KMS-11 (cell line): ENCODE measurements around the gene CYGB.

ENCODE experiments used
- H2AFZ ChIP-seq: fragments of 200-600 bp; sonication (generic); 2 replicates; pipeline ENCODE4 v1.6.1; 2016; ENCODE audit warnings: antibody characterized with exemption, mixed run types, low read depth
- H3K27ac ChIP-seq: fragments of 200-600 bp; sonication (generic); 2 replicates; pipeline ENCODE4 v1.6.1; 2016; ENCODE audit warnings: mild to moderate bottlenecking, mixed run types
- H3K27me3 ChIP-seq: fragments of 200-600 bp; sonication (generic); 2 replicates; pipeline ENCODE4 v1.6.1; 2017; ENCODE audit warnings: mild to moderate bottlenecking, low read depth, mixed run types, moderate library complexity; ENCODE audit not compliant: insufficient read depth
- H3K36me3 ChIP-seq: fragments of 200-600 bp; sonication (generic); 2 replicates; pipeline ENCODE4 v1.6.1; 2017; ENCODE audit warnings: mild to moderate bottlenecking, mixed run types; ENCODE audit not compliant: insufficient read depth
- H3K4me1 ChIP-seq: fragments of 200-600 bp; sonication (generic); 2 replicates; pipeline ENCODE4 v1.6.1; 2016; ENCODE audit warnings: mild to moderate bottlenecking, low read depth, mixed run types; ENCODE audit not compliant: poor library complexity, severe bottlenecking
- H3K4me2 ChIP-seq: fragments of 200-600 bp; sonication (generic); 2 replicates; pipeline ENCODE4 v1.7.0; 2016; ENCODE audit warnings: mild to moderate bottlenecking, mixed run types
- H3K4me3 ChIP-seq: fragments of 200-600 bp; sonication (generic); IDR thresholded peaks from 2 replicates; pipeline ENCODE4 v1.6.1; 2017; ENCODE audit warnings: low read depth, low read length, mixed read lengths; ENCODE audit not compliant: insufficient read depth
- H3K79me2 ChIP-seq: fragments of 200-600 bp; sonication (generic); 2 replicates; pipeline ENCODE4 v1.6.1; 2016; ENCODE audit warnings: low read depth, mixed run types; ENCODE audit not compliant: insufficient read depth
- H3K9ac ChIP-seq: fragments of 200-600 bp; sonication (generic); 2 replicates; pipeline ENCODE4 v1.6.1; 2016; ENCODE audit warnings: mild to moderate bottlenecking, mixed run types
- H4K20me1 ChIP-seq: fragments of 200-600 bp; sonication (generic); 2 replicates; pipeline ENCODE4 v1.6.1; 2016; ENCODE audit warnings: mild to moderate bottlenecking, mixed run types; ENCODE audit not compliant: insufficient read depth
- TF ChIP-seq, protein P1 (sequence below): fragments of 200-600 bp; sonication (generic); conservative IDR thresholded peaks from 2 replicates; pipeline ENCODE4 v1.6.1; 2017; ENCODE audit warnings: low read depth, mild to moderate bottlenecking, antibody characterized with exemption, low read length, moderate library complexity, mixed read lengths

The CYGB gene

DNA sequence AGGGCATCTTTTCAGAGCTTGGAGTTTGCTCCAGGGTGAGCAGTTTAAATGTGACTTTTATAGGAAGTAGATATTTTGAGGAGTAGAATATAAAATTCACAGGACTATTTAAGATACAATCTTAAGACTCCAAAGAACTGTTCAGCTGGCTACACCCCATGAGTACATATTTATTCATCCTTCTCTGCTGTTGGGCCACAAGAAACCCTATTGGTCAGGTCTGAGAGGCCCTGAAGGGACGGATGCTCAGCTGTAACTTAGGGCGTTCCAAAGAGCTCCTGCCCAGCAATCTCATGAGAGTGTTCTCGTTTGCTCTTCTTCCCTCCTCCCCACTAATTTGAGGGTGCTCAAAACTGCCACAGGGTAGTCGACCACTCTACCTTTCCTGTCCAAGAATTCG, 40.9 kb upstream of the CYGB start:
- Histone ChIP-seq H4K20me1 (no peaks in the 10 kb centered on the region), H3K79me2 (no peaks in the 10 kb centered on the region), H2AFZ (no peak overlapping the region), H3K27me3 (no peaks in the 10 kb centered on the region), H3K4me1 (no peaks in the 10 kb centered on the region), H3K4me2 (no peak overlapping the region), H3K4me3 (no peak overlapping the region), H3K36me3 (no peaks in the 10 kb centered on the region), H3K9ac (no peak overlapping the region), H3K27ac (no peak overlapping the region)
- TF ChIP-seq, protein P1, sequence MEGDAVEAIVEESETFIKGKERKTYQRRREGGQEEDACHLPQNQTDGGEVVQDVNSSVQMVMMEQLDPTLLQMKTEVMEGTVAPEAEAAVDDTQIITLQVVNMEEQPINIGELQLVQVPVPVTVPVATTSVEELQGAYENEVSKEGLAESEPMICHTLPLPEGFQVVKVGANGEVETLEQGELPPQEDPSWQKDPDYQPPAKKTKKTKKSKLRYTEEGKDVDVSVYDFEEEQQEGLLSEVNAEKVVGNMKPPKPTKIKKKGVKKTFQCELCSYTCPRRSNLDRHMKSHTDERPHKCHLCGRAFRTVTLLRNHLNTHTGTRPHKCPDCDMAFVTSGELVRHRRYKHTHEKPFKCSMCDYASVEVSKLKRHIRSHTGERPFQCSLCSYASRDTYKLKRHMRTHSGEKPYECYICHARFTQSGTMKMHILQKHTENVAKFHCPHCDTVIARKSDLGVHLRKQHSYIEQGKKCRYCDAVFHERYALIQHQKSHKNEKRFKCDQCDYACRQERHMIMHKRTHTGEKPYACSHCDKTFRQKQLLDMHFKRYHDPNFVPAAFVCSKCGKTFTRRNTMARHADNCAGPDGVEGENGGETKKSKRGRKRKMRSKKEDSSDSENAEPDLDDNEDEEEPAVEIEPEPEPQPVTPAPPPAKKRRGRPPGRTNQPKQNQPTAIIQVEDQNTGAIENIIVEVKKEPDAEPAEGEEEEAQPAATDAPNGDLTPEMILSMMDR: no peak

DNA sequence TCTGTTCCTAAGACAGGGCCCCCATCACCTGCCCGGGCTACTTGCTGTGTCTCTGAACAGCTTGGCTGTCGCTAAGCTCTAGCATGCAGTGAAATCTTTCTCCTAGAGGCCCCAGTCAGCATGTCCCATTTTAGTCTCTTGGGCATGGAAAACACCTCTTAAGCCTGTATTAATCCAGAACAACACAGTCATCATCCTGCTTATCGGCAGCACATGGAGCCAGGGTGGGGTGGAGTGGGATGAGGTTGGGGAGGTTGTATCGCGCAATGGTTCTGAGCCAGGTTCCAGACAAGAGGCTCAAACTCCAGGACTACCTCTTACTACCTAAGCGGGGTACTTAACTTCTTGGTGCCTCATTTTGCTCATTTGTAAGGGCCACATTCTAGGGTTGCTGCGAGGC, 40.4 kb upstream of the CYGB start:
- H3K4me2 ChIP-seq: no peak overlapping the region
- no peak overlapping the region for H2AFZ ChIP-seq
- no peaks in the 10 kb centered on the region for H3K27me3 ChIP-seq
- no peak overlapping the region for H3K4me3 ChIP-seq
- H3K4me1 ChIP-seq: no peaks in the 10 kb centered on the region
- TF ChIP-seq, protein P1: no peak
- H4K20me1 ChIP-seq: no peaks in the 10 kb centered on the region
- no peaks in the 10 kb centered on the region for H3K79me2 ChIP-seq
- no peak overlapping the region for H3K9ac ChIP-seq
- no peaks in the 10 kb centered on the region for H3K36me3 ChIP-seq
- H3K27ac ChIP-seq: no peak overlapping the region

DNA sequence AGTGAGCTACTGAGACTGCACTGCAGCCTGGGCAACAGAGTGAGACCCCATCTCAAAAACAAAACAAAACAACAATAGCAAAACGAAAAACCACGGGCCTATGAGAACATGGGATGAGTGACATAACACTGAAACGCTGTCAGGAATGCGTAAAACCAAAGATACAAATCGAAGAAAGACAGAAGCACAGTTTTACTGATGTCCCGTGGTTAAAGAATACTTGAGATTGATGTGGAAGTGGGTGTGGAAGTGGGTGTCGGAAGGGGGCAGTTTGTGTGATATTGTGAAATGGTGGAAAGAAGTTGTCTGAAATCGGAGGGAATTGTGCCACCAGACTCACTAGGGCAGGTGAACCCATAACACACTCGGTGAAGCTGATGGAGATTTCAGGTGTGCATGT, 38.7 kb upstream of the CYGB start:
- H3K79me2 ChIP-seq: no peaks in the 10 kb centered on the region
- no peaks in the 10 kb centered on the region for H4K20me1 ChIP-seq
- no peak overlapping the region for H3K27ac ChIP-seq
- no peak overlapping the region for H3K4me2 ChIP-seq
- no peaks in the 10 kb centered on the region for H3K4me1 ChIP-seq
- no peak overlapping the region for H3K4me3 ChIP-seq
- no peak overlapping the region for H3K9ac ChIP-seq
- no peaks in the 10 kb centered on the region for H3K27me3 ChIP-seq
- TF ChIP-seq, protein P1: no peak
- H2AFZ ChIP-seq: no peak overlapping the region
- no peaks in the 10 kb centered on the region for H3K36me3 ChIP-seq

DNA sequence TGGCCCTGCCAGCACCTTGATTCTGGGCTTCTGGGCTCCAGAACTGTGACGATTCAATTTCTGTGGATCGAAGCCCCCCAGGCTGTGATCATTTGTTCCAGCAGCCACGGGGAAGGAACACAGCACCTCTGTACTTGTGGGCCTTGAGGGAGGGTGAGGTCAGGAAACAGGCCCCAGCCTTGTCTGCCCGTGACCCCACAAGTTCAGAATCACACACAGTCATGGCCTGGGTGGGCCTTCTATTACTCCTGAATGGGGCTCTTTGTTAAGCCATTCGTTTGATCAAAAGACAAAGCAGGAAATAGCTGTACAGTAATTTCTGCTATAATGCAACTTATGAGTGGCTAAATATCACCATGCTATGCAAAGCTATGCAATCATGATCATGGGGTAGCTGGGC, 38.1 kb upstream of the CYGB start:
- no peaks in the 10 kb centered on the region for H3K36me3 ChIP-seq
- TF ChIP-seq, protein P1: no peak
- H3K4me2 ChIP-seq: no peak overlapping the region
- no peak overlapping the region for H3K9ac ChIP-seq
- no peak overlapping the region for H3K27ac ChIP-seq
- H3K79me2 ChIP-seq: no peaks in the 10 kb centered on the region
- no peaks in the 10 kb centered on the region for H3K27me3 ChIP-seq
- no peak overlapping the region for H2AFZ ChIP-seq
- no peaks in the 10 kb centered on the region for H3K4me1 ChIP-seq
- H3K4me3 ChIP-seq: no peak overlapping the region
- H4K20me1 ChIP-seq: no peaks in the 10 kb centered on the region

DNA sequence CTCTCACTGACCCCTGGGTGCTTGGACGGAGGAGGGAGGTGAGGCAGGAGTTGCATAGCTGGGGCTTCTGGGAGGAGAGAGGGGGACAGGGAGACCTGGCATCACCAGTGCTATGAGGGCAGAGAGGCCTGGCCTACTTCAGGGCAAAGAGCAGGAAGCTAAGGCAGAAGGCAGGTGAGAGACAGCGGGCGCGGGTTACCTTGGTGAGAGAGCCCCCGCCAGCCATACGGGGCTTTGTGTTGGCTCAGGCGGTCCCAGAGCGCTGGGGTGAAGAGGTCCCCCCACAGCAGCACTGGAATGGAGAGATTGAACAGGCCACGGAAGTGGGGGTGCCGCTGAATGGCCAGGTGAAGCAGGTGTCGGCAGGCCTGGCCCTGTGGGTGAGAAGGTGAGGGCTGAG, 36.7 kb upstream of the CYGB start:
- no peak overlapping the region for H3K27ac ChIP-seq
- no peaks in the 10 kb centered on the region for H3K27me3 ChIP-seq
- H3K9ac ChIP-seq: no peak overlapping the region
- H2AFZ ChIP-seq: no peak overlapping the region
- TF ChIP-seq, protein P1: no peak
- H3K4me3 ChIP-seq: no peak overlapping the region
- H3K79me2 ChIP-seq: no peaks in the 10 kb centered on the region
- H3K36me3 ChIP-seq: no peaks in the 10 kb centered on the region
- no peaks in the 10 kb centered on the region for H3K4me1 ChIP-seq
- H4K20me1 ChIP-seq: no peaks in the 10 kb centered on the region
- H3K4me2 ChIP-seq: no peak overlapping the region
